ENCODE measurements around the gene RNF213. TPM values are rescaled to one million over a fixed set of nuclear protein-coding genes. Genes with fewer than 3 reads are reported as not detected.
"Not testable (repeated sequence)": the region's sequence is repeated elsewhere in the genome, so short reads cannot be mapped to it uniquely, and the experiment has no call there.

The RNF213 gene
- total RNA-seq, 3 donors from 2014 or later: 205 to 289 (median 262) TPM

DNA sequence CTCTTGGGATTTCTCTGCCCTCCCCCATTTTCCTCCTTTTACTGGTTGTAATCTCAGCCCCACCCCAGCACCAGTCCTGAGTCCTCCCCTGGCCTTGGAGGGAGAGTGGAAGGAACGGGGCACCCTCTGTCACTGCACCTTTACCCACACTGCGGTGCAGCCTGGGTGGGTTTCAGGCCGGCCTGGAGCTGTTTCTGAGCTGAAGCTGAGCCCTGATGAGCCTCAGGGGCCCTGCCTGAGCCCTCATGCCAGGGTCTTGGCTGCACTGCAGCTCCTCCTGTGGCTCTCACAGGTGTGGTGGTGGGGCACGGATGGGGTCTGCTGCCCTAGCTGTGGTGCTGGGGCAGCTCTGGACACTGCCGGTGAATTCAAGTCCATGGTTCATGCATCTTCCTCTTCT, 34.5 kb downstream of the RNF213 start:
- Mint-ChIP-seq H3K36me3 (ENCODE audit: insufficient read depth) (peaks cover 55% of the 10 kb centered on the region), H3K4me3 (no peak overlapping the region), H3K4me1 (ENCODE audit: low read depth) (peaks cover 3% of the 10 kb centered on the region), H3K9me3 (no peaks in the 10 kb centered on the region), H3K27me3 (ENCODE audit: low read depth) (no peaks in the 10 kb centered on the region)
- no peak for DNase-seq
- ATAC-seq: no peak

DNA sequence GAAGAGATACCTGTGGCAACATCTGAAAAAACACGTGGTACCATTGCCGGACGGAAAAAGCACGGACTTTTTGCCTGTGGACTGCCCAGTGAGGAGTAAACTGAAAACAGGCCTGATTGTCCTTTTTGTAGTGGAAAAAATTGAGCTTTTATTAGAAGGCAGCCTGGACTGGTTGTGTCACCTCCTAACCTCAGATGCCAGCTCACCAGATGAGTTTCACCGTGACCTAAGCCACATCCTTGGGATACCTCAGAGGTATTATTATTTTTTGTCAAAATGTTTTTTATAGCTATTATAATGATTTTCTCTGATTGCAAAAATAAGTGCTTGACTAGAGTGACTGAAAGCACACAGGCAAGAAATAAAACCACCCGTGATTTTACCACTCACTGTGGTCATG, 34.9 kb downstream of the RNF213 start:
- Mint-ChIP-seq H3K36me3 (ENCODE audit: insufficient read depth) (peaks cover 54% of the 10 kb centered on the region), H3K4me3 (no peak overlapping the region)
- ATAC-seq: no peak

GRCh38 chr17:80296221-80296620, 35.6 kb downstream of the RNF213 start:
- H3K4me3 Mint-ChIP-seq: no peak overlapping the region
- H3K4me1 Mint-ChIP-seq (ENCODE audit: low read depth): peaks cover 3% of the 10 kb centered on the region
- no peaks in the 10 kb centered on the region for H3K9me3 Mint-ChIP-seq
- no peak for DNase-seq
- no peaks in the 10 kb centered on the region for H3K27me3 Mint-ChIP-seq (ENCODE audit: low read depth)
- no peak for ATAC-seq
- peaks cover 58% of the 10 kb centered on the region for H3K36me3 Mint-ChIP-seq (ENCODE audit: insufficient read depth)

More for the DNA sequence above, 34.9 kb downstream of the RNF213 start:
- no peak for DNase-seq
- Mint-ChIP-seq H3K27me3 (ENCODE audit: low read depth) (no peaks in the 10 kb centered on the region), H3K9me3 (no peaks in the 10 kb centered on the region), H3K4me1 (ENCODE audit: low read depth) (peaks cover 3% of the 10 kb centered on the region)

DNA sequence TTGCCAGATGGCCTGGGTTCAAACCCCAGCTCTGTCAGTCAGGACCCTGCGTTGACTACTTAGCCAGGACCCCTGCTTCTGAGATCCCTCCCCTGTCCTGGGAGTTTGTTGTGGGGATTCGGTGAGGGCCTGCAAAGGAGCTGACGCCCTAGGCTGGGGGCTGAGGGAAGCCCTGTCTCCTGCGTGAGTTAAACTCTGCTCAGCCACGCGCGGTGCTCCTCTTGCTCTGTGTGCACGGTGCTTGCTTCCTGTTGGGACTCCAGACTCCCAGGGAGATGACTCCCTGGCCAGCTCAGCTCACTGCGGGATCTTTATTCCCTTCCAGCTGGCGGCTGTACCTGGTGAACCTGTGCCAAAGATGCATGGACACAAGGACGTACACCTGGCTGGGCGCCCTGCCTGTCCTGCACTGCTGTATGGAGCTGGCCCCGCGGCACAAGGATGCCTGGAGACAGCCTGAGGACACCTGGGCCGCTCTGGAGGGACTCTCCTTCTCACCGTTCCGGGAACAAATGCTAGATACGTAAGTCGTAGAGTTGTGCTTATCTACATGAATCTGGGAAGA, 37.4 kb downstream of the RNF213 start:
- no peak for ATAC-seq
- H3K9me3 Mint-ChIP-seq: peaks cover 4% of the 10 kb centered on the region
- no peak for DNase-seq
- no peak overlapping the region for H3K4me3 Mint-ChIP-seq
- H3K36me3 Mint-ChIP-seq (ENCODE audit: insufficient read depth): peaks cover 66% of the 10 kb centered on the region
- H3K4me1 Mint-ChIP-seq (ENCODE audit: low read depth): peaks cover 3% of the 10 kb centered on the region
- H3K27me3 Mint-ChIP-seq (ENCODE audit: low read depth): no peaks in the 10 kb centered on the region

DNA sequence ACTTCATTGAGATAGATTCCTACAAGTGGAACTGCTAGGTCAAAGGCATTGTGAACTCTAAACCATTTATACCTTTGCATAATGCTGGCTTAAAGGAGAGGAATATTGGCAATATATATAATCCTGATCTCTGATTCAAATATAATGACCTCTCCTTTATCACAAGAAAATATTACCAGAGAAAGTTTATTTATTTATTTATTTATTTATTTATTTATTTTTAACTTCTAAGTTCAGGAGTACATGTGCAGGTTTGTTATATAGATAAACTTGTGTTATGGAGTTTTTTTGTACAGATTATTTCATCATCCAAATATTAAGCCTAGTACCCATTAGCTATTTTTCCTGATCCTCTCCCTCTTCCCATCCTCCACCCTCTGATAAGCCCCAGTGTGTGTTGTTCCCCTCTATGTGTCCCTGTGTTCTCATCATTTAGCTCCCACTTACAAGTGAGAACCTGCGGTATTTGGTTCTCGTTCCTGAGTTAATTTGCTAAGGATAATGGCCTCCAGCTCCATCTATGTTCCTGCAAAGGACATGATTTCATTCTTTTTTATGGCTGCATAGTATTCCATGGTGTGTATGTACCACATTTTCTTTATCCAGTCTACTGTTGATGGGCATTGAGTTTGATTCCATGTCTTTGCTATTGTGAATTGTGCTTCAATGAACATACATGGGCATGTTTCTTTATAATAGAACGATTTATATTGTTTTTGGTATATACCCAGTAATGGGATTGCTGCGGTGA, 38.9 kb downstream of the RNF213 start:
- not testable (repeated sequence) for H3K4me1 Mint-ChIP-seq (ENCODE audit: low read depth); H3K4me3 Mint-ChIP-seq; ATAC-seq; H3K9me3 Mint-ChIP-seq; DNase-seq; H3K27me3 Mint-ChIP-seq (ENCODE audit: low read depth)
- H3K36me3 Mint-ChIP-seq (ENCODE audit: insufficient read depth): peaks cover 65% of the 10 kb centered on the region

- not testable (repeated sequence) for DNase-seq; H3K27me3 Mint-ChIP-seq (ENCODE audit: low read depth); H3K9me3 Mint-ChIP-seq
Observed at GRCh38 chr17:80300756-80301155, 40.1 kb downstream of the RNF213 start.

DNA sequence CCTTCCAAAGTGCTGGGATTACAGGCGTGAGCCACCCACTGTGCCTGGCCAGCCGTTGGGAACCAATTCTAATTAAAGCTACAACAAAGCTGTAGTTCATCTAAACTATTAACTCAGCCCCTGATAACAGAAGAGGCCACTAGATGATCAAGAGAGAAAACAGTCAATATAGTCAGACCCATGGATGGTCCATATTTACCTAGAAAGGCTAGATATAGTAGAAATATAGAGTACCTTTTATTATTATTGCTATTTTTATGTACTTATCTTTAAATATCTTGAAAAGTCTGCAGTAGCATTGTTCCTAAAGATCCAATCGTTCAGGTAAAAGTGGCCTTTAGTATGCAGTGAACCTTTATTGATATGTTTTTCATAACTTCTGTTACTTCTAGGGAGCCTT, 43.2 kb downstream of the RNF213 start:
- no peak for DNase-seq
- Mint-ChIP-seq H3K9me3 (peaks cover 4% of the 10 kb centered on the region), H3K4me3 (no peak overlapping the region), H3K36me3 (ENCODE audit: insufficient read depth) (peaks cover 68% of the 10 kb centered on the region), H3K4me1 (ENCODE audit: low read depth) (peaks cover 6% of the 10 kb centered on the region), H3K27me3 (ENCODE audit: low read depth) (no peaks in the 10 kb centered on the region)
- ATAC-seq: no peak

More at GRCh38 chr17:80300756-80301155, 40.1 kb downstream of the RNF213 start:
- not testable (repeated sequence) for ATAC-seq; H3K4me1 Mint-ChIP-seq (ENCODE audit: low read depth); H3K4me3 Mint-ChIP-seq
- H3K36me3 Mint-ChIP-seq (ENCODE audit: insufficient read depth): peaks cover 62% of the 10 kb centered on the region

GRCh38 chr17:80307994-80308691, 47.5 kb downstream of the RNF213 start:
- no peak overlapping the region for H3K4me3 Mint-ChIP-seq
- DNase-seq (no peak), ATAC-seq (peak in 1 of 2 donors; percentile 7)
- H3K27me3 Mint-ChIP-seq (ENCODE audit: low read depth): no peaks in the 10 kb centered on the region
- H3K4me1 Mint-ChIP-seq (ENCODE audit: low read depth): peaks cover 8% of the 10 kb centered on the region
- peaks cover 51% of the 10 kb centered on the region for H3K36me3 Mint-ChIP-seq (ENCODE audit: insufficient read depth)
- H3K9me3 Mint-ChIP-seq: no peaks in the 10 kb centered on the region

- Mint-ChIP-seq H3K4me3 (no peak overlapping the region), H3K36me3 (ENCODE audit: insufficient read depth) (peaks cover 49% of the 10 kb centered on the region), H3K4me1 (ENCODE audit: low read depth) (peaks cover 8% of the 10 kb centered on the region), H3K27me3 (ENCODE audit: low read depth) (no peaks in the 10 kb centered on the region), H3K9me3 (no peaks in the 10 kb centered on the region)
- DNase-seq: no peak
- ATAC-seq: no peak
Observed at GRCh38 chr17:80308692-80309517, 48.3 kb downstream of the RNF213 start.

DNA sequence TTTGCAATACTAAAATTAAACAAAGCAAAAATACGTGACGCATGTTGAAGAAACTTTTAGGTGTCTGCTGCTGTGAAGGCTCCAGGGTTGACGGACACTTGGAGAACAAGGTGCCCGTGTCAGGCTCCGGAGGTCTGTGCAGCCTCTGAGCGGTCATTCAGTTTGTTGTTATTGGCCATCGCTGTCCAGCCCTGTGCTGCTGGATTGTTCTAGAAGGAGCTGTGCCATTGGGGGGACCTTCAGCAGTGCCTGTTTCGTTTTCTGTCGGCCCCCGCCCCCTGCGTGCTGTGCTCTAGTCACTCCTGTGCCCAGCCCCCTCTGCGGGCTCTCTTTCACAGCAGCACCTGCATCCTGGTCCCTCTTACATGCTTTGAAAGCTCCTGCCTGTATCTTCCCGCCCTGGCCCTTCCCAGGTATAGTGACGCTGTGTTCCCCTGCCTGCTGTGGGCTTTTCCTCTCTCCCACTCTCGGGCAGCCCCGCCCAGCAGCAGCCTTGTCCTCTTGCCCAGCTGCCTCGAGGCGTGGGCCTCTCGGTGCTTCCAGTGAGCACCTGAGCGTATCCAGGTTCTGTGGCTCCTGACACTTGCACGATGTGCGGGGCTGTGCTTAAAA, 50.7 kb downstream of the RNF213 start:
- no peak for ATAC-seq
- peaks cover 10% of the 10 kb centered on the region for H3K4me1 Mint-ChIP-seq (ENCODE audit: low read depth)
- no peak for DNase-seq
- no peaks in the 10 kb centered on the region for H3K9me3 Mint-ChIP-seq
- peaks cover 44% of the 10 kb centered on the region for H3K36me3 Mint-ChIP-seq (ENCODE audit: insufficient read depth)
- H3K4me3 Mint-ChIP-seq: no peak overlapping the region
- H3K27me3 Mint-ChIP-seq (ENCODE audit: low read depth): no peaks in the 10 kb centered on the region

- Mint-ChIP-seq H3K9me3 (no peaks in the 10 kb centered on the region), H3K4me1 (ENCODE audit: low read depth) (peaks cover 12% of the 10 kb centered on the region), H3K36me3 (ENCODE audit: insufficient read depth) (peaks cover 50% of the 10 kb centered on the region), H3K27me3 (ENCODE audit: low read depth) (no peaks in the 10 kb centered on the region), H3K4me3 (no peak overlapping the region)
- no peak for ATAC-seq
- no peak for DNase-seq
Observed at GRCh38 chr17:80312621-80313135, 52.0 kb downstream of the RNF213 start.

DNA sequence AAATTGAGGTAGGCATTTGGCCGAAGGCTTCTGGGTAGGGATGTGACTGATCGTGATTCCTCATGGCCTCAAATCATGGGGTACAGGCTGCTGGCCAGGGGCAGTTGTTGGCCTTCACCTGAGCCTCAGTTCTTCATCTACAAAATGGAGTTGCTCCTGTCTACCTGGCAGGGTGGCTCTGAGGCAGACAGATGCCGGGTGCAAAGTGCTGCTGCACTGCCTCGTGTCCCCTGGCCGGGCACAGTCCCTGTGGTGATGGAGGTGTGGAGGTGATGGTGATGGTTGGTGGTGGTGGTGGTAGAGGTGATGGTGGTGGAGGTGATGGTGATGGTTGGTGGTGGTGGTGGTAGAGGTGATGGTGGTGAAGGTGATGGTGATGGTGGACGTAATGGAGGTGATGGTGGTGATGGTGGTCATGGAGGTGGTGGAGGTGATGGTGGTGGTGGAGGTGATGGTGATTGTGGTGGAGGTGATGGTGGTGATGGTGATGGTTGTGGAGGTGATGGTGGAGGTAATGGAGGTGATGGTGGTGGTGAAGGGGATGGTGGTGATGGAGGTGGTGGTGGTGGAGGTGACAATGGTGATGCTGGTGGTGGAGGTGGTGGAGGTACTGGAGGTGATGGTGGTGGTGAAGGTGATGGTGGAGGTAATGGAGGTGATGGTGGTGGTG, 52.6 kb downstream of the RNF213 start:
- no peak for ATAC-seq
- H3K4me1 Mint-ChIP-seq (ENCODE audit: low read depth): peaks cover 9% of the 10 kb centered on the region
- no peak overlapping the region for H3K4me3 Mint-ChIP-seq
- peaks cover 47% of the 10 kb centered on the region for H3K36me3 Mint-ChIP-seq (ENCODE audit: insufficient read depth)
- H3K27me3 Mint-ChIP-seq (ENCODE audit: low read depth): no peaks in the 10 kb centered on the region
- H3K9me3 Mint-ChIP-seq: no peaks in the 10 kb centered on the region
- no peak for DNase-seq

DNA sequence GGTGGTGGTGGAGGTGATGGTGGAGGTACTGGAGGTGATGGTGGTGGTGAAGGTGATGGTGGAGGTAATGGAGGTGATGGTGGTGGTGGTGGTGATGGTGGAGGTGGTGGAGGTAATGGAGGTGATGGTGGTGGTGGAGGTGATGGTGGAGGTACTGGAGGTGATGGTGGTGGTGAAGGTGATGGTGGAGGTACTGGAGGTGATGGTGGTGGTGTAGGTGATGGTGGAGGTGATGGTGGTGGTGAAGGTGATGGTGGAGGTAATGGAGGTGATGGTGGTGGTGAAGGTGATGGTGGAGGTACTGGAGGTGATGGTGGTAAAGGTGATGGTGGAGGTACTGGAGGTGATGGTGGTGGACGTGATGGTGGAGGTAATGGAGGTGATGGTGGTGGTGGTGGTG, 53.3 kb downstream of the RNF213 start:
- H3K4me3 Mint-ChIP-seq; ATAC-seq; H3K9me3 Mint-ChIP-seq; H3K4me1 Mint-ChIP-seq (ENCODE audit: low read depth); DNase-seq; H3K27me3 Mint-ChIP-seq (ENCODE audit: low read depth): not testable (repeated sequence)
- peaks cover 44% of the 10 kb centered on the region for H3K36me3 Mint-ChIP-seq (ENCODE audit: insufficient read depth)

Data from activated T-cell treated with anti-CD3 and anti-CD28 coated beads, Interleukin-2, amount 50 U/mL, for 4 hours (primary cell).